Skeletal muscle cell (primary cell): ENCODE measurements around the gene KCNK10.

Experiments used
- DNase-seq: peaks from one replicate; pipeline ENCODE4 v3.0.0-alpha.2; 2010; ENCODE audit warnings: low read depth
- H3K4me3 ChIP-seq: 2 replicates; pipeline ENCODE4 v1.5.1; 2011; ENCODE audit warnings: low read depth, mild to moderate bottlenecking, control low read depth, low read length, moderate library complexity

KCNK10 gene

GRCh38 chr14:88154321-88154720 is 168.7 kb downstream of the KCNK10 start:
- no peak overlapping the region for H3K4me3 ChIP-seq
- DNase-seq: no peak

GRCh38 chr14:88146881-88147649 is 176.0 kb downstream of the KCNK10 start:
- H3K4me3 ChIP-seq: no peak overlapping the region

GRCh38 chr14:88143810-88144209 is 179.3 kb downstream of the KCNK10 start:
- DNase-seq: no peak

More at GRCh38 chr14:88146881-88147649, 176.0 kb downstream of the KCNK10 start:
- no peak for DNase-seq

GRCh38 chr14:88142997-88143396 is 180.1 kb downstream of the KCNK10 start:
- no peak for DNase-seq
- H3K4me3 ChIP-seq: no peak overlapping the region

More at GRCh38 chr14:88143810-88144209, 179.3 kb downstream of the KCNK10 start:
- no peak overlapping the region for H3K4me3 ChIP-seq

GRCh38 chr14:88140874-88141273 is 182.2 kb downstream of the KCNK10 start:
- no peak overlapping the region for H3K4me3 ChIP-seq
- DNase-seq: no peak

- DNase-seq: no peak
Measured at GRCh38 chr14:88137327-88137726, 185.7 kb downstream of the KCNK10 start.

More at GRCh38 chr14:88137327-88137726, 185.7 kb downstream of the KCNK10 start:
- H3K4me3 ChIP-seq: no peak overlapping the region
